Activated CD8-positive, alpha-beta memory T cell treated with anti-CD3 and anti-CD28 coated beads for 24 hours (primary cell): ENCODE measurements around the gene HDAC9.

Experiments used
- DNase-seq: peaks from one replicate; pipeline ENCODE4 v3.0.0-alpha.2; 2020

The HDAC9 gene

GRCh38 chr7:18858232-18858631 is 362.7 kb downstream of the HDAC9 start:
- no peak for DNase-seq

- no peak for DNase-seq
These were observed 363.8 kb downstream of the HDAC9 start for GRCh38 chr7:18859318-18859717.

GRCh38 chr7:18860221-18860620 is 364.7 kb downstream of the HDAC9 start:
- DNase-seq = no peak

- DNase-seq = no peak
These were observed 366.1 kb downstream of the HDAC9 start for GRCh38 chr7:18861514-18862118.

- DNase-seq = no peak
These were observed 369.4 kb downstream of the HDAC9 start for GRCh38 chr7:18864967-18865366.

- DNase-seq = no peak
These were observed 370.9 kb downstream of the HDAC9 start for GRCh38 chr7:18866359-18867036.

GRCh38 chr7:18872344-18872743 is 376.8 kb downstream of the HDAC9 start:
- no peak for DNase-seq

GRCh38 chr7:18873734-18874336 is 378.3 kb downstream of the HDAC9 start:
- no peak for DNase-seq

- DNase-seq = no peak
These were observed 379.3 kb downstream of the HDAC9 start for GRCh38 chr7:18874880-18875279.

GRCh38 chr7:18877874-18878273 is 382.3 kb downstream of the HDAC9 start:
- DNase-seq = no peak

GRCh38 chr7:18886832-18887231 is 391.3 kb downstream of the HDAC9 start:
- no peak for DNase-seq

- no peak for DNase-seq
These were observed 393.9 kb downstream of the HDAC9 start for GRCh38 chr7:18889436-18889835.

GRCh38 chr7:18890134-18890533 is 394.6 kb downstream of the HDAC9 start:
- DNase-seq = no peak

GRCh38 chr7:18890885-18891621 is 395.5 kb downstream of the HDAC9 start:
- no peak for DNase-seq

GRCh38 chr7:18893156-18893555 is 397.6 kb downstream of the HDAC9 start:
- DNase-seq = no peak

GRCh38 chr7:18894155-18894554 is 398.6 kb downstream of the HDAC9 start:
- no peak for DNase-seq

- DNase-seq = no peak
These were observed 399.9 kb downstream of the HDAC9 start for GRCh38 chr7:18895456-18895855.

GRCh38 chr7:18896343-18896975 is 400.9 kb downstream of the HDAC9 start:
- DNase-seq = no peak

- DNase-seq = no peak
These were observed 404.7 kb downstream of the HDAC9 start for GRCh38 chr7:18900236-18900635.

GRCh38 chr7:18900803-18901202 is 405.3 kb downstream of the HDAC9 start:
- no peak for DNase-seq

GRCh38 chr7:18901351-18901750 is 405.8 kb downstream of the HDAC9 start:
- DNase-seq = no peak

- DNase-seq = no peak
These were observed 406.5 kb downstream of the HDAC9 start for GRCh38 chr7:18901982-18902421.

- DNase-seq = no peak
These were observed 407.3 kb downstream of the HDAC9 start for GRCh38 chr7:18902892-18903291.
